Activated T-cell treated with anti-CD3 and anti-CD28 coated beads for 1 hour (primary cell): ENCODE data around the gene SLC4A9.
A peak's percentile ranks its signal among the peaks of the same experiment; 100 is the strongest.
"Not testable (repeated sequence)": the region's sequence is repeated elsewhere in the genome, so short reads cannot be mapped to it uniquely, and the experiment has no call there.

Experiments
- DNase-seq: peaks from one replicate; pipeline ENCODE4 v3.0.0-alpha.2; 2020; ENCODE audit warnings: low read depth

SLC4A9 gene

DNA sequence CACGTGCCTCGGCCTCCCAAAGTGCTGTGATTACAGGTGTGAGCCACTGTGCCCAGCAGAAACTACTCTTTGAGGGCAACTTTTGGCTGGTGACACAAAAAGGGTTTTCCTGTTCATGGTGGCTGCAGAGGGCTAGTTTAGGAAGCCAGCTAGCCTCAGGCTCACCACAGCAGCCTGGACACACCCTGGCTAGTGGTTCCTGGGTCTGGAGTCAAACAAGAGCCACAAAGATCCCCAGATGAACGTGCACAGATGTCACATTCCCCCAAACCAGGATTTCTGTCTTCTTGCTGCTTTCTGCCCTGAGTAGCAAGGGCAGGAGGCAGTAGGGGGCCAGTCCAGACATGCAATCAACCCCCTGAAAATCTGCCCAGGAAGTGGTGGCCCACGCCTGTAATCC lies 20.4 kb upstream of the SLC4A9 start:
- no peak for DNase-seq

DNA sequence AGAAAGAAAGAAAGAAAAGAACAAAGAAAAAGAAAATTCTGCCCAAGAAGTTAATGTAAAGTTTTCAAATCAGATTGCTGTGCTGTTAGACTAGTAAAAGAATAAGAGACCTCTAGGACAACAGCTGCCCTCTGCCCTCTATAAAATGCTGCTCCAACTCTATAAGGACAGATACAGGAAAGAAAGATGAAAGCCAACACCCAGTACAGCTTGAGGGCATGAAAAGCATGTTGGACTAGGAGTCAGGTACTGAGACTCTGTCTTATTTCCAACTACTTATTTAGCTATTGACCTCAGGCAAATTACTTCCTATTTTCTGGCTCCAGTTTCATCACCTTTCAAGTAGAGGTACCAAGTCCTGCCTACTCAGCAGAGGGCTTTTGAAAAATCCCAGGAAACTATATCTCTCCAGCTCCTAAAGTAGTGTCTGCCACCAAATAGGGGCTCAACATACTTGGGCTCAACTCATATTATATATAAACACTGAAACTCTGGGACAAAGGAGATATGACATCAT lies 19.3 kb upstream of the SLC4A9 start:
- no peak for DNase-seq

DNA sequence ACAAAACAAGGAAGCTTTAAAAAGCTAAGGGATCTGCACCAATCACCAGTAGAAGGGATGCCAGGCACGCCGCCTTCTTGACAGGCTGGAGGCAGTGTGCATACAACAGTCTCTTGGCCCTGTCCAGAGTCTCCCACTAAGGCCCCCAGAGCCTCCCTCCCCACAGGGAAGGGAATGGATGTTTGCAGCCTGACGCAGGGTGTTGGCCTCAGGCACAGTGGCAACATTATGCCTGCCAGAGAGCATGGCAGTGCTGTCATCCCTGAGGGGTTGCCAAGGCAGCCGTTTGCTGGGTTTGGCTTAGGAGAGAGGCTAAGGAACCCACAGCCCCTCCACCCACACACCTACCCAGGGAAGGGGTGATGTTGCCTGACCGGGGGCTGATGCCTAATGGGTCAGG lies 18.4 kb upstream of the SLC4A9 start:
- DNase-seq: no peak

DNA sequence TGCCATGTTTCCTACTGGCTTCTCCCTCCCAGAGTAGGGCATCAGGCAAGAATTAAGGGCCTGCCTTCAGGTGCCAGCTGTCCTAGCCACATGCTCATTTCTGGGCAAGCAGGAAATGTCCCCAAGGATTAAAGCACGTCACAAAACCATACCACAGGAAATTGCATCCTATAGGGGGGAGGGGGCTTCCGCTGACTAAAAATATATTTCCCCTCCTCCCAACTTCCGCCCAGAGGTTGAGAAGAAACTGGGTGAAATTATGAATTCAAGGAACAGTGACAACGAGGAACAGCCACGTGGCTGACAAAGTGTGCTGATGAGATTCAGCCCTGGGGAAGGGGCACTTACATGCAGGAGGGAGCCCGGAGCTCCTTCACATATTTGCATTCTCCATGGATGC lies 17.7 kb upstream of the SLC4A9 start:
- DNase-seq: no peak

DNA sequence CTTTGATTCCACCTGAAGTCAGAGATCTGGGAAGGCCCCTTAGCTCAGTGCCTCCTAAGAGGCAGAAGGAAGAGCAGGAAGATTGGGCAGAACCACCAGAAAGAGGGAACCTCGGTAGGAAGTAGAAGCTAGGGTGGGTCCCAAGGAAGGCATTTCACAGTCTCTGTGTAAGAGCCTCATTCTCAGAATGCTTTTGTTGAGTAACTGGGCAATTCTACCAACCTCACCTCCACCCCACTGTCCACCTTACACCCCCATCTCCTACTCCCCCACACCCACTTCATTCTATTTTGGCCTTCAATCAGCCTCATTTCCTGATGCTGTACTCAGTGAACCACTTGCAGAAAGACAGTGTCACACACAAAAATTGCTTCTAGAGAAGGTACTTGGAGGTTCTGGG lies 17.1 kb upstream of the SLC4A9 start:
- no peak for DNase-seq

DNA sequence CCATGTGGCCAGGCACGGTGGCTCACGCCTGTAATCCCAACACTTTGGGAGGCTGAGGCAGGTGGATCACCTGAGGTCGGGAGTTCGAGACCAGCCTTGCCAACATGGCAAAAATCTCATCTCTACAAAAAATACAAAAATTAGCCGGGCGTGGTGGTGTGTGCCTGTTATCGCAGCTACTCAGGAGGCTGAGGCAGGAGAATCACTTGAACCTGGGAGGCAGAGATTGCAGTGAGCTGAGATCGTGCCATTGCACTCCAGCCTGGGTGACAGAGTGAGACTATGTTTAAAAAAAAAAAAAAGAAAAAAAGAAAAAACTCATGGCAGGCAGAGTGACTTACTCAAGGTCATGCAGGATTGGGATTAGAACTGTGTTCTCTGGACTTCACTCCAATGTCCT lies 16.1 kb upstream of the SLC4A9 start:
- not testable (repeated sequence) for DNase-seq

DNA sequence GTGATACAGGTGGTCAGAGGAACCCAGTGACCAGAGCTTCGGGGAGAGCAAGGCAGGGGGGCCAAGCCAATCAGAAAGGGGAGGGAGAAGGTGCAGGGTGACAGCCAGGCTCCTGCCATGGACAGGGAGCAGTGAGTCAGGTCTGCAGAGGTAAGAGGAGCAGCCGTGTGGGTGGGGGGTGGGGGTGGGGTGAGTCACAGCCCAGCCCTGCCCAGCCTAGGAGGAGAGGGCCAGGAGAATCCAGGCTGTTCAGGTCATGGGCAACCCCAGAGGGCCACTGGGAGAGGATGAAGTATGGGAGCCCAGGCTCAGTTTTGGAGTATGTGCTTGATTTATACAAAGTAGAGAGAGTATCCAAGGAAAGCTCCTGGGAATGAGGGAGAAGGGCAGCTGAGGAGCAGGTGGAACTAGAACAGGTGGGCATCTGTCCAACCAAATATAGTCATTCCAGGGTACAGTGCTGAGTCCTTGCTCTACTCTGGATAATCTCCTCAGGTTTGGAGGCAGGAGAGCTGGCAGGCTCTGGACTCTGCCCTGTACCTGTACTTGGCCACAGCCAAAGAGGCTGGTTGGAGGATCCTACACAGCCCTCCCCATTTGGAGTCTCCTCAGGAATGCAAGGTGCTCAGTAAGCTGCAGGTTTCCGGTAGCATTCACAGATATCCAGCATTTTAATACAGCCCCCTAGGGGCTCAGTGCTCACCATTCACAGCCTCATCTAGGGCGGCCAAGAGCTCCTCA lies 15.1 kb upstream of the SLC4A9 start:
- DNase-seq: no peak

DNA sequence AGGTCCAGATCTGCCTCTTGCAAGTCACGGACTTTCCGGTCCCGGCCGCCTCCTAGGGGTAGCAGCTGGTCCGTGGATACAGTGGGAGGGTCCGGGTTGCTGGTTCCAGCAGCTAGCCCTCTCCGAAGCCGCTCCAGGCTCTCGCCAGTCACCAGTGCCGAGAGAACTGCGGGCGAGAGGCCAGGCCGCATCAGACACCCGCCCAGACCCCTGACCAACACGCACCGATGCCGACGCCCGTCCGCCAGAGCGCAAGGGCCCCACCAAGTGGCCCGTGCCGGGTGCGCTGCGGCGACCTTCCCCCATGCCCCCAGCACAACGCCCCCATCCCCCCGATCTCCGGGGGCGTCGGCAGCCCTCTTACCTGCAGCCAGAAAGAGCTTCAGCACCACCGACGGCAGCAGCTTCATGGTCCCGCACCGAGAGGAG lies 14.1 kb upstream of the SLC4A9 start:
- DNase-seq: no peak

DNA sequence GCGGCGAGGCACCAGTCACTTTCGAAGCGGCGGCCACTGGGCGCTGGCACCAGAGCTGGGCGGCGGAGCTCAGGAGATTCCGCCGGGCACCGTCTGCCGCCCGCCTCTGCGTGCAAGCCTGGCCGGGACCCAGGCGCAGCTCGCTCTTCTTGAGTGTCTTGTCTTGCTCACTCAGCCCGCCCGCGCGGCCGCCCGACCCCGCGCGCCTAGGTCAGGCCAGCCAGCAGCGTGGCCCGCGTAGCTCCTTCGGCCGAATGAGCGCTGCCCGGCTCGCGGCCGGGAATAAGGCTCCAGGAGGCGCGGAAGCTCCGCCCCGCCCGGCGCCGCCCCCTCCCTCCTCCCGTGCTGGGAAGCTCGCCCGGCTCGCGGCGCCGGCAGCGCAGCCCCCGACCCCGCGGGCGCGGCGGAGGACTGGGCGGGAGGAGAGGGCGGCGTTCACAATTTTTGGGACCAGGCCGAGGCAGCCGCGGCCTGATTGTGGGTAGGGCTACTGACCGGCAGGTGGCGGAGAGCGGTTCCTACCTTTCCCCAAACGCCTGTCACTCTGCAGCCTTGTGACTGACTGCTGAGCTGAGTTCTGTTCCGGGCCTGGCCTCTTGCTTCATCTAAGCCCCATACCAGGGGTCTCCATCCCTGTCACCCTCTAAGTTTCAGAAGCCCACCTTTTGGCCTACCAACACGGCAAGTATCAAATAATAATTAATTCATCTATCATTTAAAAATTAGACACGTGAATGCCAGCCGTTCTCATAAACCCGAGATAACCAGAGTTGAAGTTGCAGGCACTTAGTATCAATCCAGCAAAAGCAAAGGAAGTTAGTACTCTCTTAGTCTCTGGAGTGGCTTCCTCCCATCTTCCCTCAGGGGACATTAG lies 13.4 kb upstream of the SLC4A9 start, which contains the start of gene HBEGF:
HBEGF (minus strand) TSS at position 256 of the 874 bp plus-strand sequence. CDS start 275 bp downstream, outside the sequence.
- DNase-seq: peak; percentile 30

DNA sequence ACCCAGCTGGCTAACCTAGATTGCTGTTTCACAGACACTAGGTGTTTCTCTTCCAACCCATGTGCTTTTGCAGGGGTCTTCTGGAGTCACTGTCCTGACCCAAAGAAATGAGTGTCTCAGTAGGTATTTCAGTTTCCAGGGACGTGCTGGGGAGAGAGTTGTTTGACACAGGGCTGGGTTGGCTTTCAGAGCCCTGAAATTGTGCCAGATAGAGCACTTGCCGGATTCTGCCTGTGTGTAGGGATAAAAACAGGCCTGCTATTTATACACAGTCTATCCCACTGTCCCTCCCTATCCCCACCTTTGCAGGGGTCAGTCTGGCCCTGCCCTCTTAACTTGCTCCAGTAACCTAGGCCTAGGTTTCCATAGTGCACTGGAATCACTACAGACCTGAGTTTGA lies 12.6 kb upstream of the SLC4A9 start:
- no peak for DNase-seq

DNA sequence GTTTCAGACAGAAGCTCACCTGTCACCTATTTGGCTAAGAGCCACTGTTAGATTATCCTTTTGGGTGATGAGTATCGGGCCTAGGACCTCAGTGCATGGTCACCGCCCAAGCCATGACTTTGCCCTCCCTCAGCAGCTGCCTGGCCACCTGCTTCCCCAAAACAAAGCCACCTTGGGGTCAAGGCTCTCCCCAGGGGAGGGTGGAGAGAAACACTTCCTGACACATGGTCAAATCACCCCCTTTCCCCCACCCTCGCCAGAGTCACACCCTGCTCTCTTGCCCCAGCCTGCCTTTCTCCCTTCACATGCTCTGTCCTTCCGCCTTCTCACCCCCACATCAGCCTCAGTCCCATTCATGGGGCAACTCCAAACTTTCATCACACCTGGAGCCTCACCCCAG lies 11.9 kb upstream of the SLC4A9 start:
- no peak for DNase-seq

DNA sequence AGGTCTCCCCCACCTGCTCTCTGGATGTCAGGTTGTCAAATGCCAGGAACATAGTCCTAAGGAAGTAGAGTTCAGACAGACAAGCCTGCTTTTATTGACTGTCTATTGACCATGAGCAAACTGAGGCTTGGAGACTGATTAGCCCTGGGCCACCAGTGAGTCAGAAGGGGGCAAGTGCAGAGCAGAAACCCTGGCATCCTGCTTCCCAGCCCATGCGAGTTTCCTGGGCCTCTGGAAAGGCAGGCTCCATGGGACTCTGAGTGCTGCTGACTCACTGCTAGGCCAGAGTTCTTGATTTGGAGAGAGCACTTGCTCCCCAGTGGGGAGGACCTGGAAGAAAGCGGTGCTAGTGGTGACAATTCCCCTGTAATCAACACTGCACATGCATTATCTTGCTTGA lies 10.8 kb upstream of the SLC4A9 start:
- DNase-seq: no peak

DNA sequence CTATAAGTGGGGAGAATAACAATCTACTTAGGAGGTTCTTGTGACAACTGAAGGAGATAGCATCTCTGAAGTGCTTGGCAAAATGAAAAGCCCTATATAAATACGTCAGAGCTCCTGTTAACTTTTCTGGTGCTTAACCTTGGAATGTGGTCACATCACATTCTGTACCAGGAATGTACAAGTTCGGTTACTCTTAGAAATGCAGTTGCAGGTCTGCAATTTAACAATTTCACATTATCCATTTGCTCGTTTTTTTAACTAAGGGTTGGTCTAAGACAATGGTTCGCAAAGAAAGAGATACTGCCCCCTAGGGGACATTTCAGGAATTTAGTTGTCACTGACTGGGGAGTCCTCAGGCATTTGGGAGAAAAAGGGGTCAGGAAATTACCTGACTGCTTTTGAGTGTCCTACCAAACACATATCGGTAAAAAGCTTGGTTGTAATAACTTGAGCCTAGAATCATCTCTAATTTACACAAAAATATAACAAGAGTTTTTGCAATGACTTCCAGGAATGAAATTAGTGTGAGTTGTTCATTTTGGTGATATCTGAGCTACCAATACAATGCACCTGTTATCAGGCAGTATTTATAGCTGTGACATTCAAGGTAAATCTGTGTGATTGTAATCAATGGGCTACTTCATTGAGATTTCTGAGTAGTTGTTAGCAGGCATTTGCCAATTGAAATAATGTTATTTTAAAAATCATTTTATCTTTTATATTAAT lies 8.2 kb upstream of the SLC4A9 start:
- peak; percentile 20 for DNase-seq

DNA sequence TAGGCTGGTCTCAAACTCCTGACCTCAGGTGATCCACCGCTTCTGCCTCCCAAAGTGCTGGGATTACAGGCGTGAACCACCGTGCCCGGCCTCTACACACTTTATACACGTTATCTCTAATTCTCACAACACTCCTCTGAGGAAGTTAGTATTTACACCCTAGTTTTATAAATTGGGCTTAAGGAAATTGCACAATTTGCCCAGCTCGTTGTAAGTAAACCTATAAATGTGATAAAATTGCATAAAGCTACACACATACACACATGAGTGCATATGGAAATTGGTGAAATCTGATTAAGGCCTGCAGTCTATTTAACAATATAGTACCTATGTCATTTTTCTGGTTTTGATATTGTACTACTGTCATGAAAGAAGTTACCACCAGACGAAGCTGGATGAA lies 4.4 kb upstream of the SLC4A9 start:
- no peak for DNase-seq

DNA sequence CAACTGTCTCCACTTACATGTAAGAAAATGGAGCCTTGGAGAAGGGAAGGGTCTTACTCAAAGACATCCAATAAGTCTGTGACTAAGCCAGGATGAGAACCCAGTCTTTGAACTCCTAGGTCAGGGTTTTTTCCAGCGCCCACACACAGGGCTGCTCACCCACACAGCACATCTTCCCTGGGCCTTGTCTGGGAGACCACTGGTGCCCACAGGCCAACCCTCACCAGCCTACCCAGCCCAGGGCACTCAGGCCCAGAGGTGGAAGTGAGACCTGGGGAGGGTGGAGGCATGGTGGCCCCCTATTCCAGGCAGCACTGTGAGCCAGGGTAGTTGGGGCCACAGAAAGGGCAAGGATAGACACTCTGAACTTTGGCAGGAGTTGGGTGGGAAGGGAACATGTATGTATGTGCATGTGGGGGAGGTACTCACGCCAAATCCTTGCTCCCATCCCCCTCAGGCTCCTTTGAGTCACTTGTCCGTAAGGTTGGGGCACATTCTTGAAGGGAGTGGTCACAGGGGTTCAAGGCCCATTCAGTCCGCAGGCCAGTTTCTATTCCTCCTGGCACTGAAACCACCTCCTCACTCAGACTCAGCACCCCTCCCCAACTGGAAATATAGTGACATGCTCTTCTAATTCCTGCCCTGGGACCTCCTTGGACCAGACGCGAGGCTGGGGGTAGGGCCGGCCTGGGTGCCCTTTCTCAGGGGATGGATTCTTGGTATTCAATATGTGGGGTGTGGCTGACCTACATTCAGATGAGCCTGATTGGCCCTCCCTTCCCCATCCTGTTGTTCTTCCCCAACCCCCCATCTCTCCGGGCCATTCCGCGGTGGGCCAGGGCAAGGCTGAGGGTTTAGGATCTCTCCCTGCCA lies 2.9 kb upstream of the SLC4A9 start:
- no peak for DNase-seq

DNA sequence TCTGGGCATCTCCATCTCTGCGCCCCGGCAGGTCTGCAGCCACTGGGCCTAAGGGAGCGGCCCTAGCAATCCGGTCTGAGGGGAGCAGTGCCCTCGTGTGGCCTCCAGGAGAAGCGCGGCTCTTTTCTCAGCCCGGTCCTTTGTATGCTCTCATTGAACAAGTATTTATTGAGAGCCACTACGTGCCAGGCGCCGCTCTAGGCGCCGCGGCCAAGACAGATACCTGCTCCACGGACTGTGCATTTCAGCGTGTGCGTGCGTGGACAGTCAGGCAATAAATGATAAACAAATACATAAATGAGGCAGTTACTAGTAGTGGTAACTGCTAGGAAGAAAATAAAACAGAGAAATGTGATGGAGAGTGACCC lies 2.3 kb upstream of the SLC4A9 start:
- peak; percentile 59 for DNase-seq

DNA sequence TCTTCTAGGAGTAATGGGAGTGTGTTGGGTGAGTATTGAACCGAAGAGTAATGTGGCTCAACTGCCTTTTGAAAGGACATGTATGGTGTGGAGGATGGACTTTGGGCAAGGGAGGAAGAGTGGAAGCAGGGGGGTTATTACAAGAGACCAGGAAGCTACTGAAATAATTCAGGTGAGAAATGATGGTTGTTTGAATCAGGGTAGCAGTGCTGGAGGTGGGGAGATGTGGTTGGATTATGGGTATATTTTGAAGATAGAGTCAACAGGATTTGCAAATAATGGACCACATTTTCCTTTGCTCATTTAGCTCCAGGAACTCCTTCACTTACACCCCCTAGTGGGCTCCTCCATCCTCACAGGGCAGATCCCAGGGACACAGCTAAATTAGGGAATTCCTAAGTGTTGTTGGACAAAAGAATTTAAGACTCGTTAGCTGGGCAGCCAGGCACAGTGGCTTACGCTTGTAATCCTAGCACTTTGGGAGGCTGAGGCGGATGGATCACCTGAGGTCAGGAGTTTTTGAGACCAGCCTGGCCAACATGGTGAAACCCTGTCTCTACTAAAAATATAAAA lies 1.2 kb upstream of the SLC4A9 start:
- DNase-seq: no peak

DNA sequence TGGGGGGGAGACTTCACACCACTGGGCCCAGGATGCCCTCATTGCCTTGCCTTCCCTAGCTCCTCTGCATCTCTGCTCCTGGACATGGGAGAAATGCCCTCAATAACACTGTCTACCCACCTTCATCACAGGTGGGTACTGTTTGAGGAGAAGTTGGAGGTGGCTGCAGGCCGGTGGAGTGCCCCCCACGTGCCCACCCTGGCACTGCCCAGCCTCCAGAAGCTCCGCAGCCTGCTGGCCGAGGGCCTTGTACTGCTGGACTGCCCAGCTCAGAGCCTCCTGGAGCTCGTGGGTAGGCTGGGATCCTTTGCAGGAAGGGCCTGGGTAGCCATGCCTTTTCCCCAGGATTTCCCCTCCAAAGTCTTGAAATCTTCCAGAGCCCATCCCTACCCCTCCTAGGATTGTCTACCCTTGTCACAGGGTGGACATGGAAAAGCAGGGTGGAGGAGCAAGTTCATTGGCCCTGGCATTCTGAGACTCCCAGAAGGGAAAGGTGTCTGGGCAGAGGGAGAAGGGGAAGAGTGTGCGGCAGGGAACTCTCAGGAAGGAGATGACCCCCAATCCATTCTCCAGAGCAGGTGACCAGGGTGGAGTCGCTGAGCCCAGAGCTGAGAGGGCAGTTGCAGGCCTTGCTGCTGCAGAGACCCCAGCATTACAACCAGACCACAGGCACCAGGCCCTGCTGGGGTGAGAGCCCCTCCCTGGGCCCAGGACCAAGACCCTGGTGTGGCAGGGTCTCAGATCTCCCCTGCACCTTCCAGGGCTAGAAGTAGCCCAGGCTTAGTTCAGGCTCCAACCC lies 886 bp downstream of the SLC4A9 start:
- no peak for DNase-seq

DNA sequence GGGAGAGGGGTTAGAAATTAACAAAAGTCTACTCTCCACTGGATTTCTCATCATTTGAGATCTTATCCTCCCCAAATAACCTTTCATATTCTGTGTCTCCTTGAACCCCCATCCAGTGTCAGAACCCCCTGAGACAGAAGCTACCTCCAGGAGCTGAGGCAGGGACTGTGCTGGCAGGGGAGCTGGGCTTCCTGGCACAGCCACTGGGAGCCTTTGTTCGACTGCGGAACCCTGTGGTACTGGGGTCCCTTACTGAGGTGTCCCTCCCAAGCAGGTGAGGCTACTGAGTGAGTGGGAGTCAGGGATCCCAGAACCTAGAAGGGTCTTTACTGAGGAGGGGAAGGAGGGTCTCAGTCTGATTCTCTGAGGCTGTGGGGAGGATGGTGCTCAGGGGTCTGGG lies 1.9 kb downstream of the SLC4A9 start:
- no peak for DNase-seq

DNA sequence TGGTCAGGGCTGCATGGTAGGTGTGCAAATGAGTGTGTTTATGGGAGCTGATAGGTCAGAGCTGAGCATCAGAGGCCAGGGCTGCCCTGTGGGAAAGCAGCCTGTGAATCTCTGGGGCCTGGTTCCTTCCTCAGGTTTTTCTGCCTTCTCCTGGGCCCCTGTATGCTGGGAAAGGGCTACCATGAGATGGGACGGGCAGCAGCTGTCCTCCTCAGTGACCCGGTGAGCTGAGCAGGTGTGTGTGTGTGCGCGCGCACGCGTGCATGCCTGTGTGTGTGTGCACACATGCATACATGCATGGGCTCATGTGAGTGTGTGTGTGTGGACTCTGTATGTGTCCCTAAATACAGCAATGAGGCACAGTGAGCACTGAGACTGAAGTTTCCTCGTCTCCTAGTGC lies 2.3 kb downstream of the SLC4A9 start:
- no peak for DNase-seq
